NCI-H146 (cell line): ENCODE results near the gene CCDC197.

ENCODE experiments used
- DNase-seq: peaks from one replicate; lab custom pipeline; 2025; lab: John Stamatoyannopoulos, UW

The CCDC197 gene

DNA sequence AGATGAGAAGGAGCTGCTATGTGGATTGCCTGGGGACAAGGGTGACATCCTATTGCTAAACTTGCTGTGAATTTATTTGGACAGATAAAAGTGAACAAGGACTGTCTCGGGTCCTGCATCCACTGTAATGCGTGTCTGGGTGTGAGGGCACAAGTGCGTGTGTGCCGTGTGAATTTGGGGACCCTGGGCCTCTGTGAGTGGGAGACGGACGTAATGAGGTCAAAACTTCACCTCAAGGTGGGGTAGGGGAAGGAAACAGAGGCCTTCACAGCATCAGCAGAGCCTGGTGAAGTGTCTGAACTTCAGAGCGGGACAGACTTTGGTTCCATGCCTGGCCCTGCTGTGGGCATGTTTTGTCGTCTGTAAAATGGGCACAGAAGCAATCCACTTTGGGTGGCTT is 35.5 kb upstream of the CCDC197 start:
- no peak for DNase-seq

DNA sequence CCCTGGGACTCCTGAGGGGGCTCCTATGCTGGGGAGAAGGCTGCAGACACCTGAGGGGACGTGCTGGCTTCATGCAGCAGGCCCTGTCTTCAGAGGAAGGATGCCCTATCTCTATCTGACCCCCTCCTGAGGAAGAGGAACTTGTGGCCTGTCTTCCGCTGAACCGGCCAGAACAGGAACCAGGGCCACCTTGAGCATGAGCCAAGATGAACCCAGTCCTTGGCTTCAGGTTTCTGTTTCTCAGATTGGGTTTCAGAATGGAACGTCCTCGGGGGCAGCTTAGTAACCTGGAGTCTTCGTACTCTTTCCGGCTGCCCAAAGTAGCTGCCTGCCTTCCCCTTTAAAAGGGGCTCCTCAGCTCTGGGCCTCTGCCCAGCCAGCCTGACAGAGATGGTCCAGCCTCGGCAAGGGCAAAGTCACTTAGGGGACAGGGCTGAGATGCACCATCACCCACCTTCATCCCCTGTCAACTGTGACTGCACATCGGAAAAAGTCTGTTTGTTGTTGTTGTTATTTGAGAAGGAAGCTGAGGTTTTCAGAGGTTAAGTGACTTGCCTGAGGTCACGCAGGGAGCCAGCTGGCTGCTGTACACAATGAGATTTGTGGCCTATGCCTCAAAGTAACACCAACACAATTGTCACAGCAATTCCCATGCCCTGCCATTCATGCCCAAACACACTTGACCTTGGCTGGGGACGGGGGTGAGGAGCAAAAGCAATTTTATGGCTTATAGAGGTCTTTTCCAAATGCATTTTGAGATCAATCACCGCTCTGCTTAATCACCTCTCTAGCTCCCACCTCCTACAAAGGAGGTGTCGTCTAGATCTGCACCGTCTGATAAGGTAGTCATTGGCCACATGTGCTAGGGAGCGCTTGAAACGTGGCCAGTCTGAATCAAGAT is 34.1 kb upstream of the CCDC197 start:
- DNase-seq: no peak

DNA sequence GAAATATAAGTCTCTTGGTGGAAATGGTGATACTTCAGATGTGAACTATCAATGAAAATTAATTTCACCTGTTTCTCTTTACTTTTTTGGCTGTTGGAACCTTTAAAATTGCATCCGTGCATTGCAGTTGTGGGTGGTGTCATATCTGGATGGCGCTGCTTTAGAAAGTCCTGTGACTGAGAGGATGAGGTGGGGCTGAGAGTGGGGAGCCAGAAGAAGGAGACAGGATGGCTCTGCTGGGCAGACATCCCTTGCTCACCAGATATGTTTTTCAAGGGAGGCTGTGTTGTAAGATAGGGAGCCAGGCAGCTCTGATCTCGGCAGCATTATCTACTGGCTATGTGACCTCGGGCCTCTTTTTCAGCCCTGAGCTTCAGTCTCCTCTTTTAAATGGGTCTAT is 33.4 kb upstream of the CCDC197 start:
- no peak for DNase-seq

DNA sequence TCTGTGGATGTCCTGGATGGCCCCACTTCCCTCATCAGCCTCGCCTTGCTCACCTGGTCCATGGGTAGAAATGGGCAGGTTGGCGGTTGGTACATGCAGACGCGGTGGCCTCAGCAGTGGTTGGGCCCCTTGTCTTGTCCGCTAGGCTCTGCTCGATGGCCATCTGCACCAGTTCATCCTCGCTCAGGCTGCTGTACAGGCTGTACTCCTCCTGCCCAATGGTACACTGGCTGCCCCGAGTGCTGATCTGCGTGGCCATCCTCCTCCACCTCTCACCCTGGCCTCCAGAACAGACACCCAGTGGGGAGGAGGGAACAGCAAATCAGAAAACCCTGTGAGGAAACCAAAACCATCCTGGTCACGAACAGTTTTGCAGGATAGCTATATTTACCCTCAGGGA is 32.8 kb upstream of the CCDC197 start:
- DNase-seq: no peak

DNA sequence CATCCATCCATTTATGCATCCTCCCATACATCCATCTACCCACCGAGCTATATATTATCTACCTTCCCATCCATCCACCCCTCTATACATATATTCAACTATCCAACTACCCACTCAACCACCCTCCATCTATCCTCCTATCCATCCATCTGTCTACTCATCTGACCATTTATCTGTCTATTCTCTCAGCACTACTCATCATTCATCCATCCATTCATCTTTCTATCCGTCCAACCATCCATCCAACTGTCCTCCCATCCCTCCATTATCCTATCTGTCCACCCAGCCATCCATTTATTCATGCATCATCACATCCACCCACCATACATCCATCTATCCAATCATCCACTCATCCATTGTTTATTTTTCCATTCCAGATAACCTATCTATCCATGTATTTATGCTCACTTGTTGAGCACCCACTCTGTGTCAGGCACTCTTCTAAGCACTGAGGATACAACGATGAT is 32.2 kb upstream of the CCDC197 start:
- no peak for DNase-seq

DNA sequence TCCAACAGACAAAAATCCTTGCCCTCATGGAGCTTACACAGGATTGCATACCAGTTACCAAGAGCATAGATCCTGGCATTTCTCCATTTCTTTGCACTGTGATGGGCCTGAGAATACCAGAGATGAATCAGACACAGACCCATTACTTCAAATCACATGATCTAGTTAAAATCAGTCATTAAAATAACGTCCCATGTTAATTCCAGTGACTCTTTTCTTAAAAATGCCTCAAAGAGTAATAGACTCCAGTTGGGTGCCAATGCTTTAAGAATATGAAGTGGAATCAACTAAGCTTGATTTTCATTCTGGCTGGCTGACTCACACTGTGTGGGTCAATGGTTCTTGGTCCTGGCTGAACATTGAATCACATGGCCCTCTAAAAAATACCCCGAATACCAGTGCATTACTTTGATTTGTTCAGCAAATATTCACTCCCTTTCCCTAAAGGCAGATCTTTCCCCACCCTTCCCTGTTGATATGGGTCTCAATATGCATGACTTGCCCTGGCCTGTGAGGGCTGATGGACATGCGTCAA is 31.7 kb upstream of the CCDC197 start:
- DNase-seq: no peak

DNA sequence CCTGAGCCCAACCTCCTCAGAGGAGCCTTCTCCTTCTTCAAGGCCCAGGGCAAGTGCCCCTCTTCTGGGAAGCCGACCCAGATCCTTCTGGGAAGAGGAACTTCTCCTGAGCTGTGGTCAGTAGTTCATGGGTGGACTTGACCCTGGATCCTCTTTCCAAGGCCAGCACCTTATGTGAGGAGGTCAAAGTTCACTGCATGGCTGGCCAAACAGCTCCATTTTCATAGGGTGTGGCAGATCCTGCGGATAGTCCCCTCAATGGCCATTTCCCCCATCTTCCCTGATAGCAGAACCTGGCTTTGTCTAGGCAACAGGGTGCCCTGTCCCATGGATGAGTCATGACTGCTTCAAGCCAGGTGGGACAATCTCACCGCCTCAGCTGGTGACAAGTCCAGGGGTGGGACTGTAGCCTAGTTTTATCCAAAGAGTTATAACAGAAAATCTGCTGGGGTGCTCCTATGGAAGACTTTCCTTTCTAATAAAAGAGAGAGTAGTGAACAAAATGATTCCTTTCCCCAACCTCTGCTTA is 31.1 kb upstream of the CCDC197 start:
- no peak for DNase-seq

DNA sequence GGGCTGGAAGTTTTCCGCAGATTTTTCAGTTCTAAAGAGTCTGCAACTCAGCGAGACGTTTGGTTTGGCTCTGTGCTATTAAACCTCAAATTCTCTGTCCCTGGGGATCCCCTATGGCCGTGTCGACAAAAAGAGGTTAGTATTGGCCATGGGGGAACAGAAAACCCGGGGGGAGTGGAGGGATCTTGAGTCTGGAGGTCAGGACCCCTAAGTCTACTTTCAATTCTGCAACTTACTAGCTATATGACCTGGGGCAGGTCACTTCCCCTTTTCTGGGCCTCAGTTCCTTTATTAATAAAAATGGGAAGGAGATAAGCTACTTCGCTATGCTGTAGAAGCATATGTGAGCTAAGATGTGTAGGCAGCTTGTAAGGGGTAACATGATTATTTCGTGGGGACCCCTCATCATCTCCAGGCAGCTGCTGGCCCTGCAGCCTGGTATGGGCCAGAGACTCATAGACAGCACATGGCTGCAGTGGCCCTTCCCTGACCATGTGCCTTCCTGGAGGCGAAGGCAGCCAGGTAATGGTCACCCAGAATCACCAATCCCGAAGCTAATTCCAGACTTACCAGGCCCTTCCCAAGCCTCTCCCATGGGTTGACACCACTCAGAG is 29.4 kb upstream of the CCDC197 start:
- DNase-seq: no peak

DNA sequence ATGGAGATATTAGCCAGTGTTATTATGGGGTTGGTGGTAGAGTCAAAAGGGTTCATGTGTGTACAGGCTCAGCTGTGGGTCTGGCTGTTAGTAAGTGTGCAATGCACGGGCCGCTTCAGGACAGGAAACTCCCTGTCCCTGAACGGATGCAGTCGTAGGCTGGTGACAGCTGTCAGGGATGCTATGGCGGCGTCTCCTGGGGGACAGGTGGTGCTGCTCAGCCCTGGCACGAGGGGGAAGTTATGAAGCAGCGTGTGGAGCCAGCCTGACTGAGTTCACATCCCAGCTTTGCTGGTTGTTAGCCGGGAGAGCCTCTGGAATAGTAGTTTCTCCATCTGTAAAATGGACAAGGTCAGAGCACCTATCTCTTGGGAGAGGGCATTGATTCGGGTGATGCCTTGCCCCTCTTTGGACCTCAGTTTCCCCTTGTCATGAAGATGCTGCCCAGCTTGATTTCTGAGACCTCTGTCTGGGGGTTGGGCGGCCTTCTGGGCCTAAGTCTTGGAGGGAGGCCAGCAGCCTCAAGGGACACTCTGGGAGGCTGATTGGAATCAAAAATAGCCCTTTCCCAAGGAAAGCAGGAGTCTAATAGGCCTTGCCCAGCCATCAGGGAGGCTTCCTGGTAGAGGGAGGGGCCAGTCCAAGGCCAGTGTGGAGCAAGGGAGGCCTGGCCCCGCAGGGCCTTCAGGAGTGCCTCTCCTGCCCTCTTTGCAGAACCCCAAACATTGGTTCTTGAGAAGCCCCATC is 27.8 kb upstream of the CCDC197 start:
- DNase-seq: no peak

DNA sequence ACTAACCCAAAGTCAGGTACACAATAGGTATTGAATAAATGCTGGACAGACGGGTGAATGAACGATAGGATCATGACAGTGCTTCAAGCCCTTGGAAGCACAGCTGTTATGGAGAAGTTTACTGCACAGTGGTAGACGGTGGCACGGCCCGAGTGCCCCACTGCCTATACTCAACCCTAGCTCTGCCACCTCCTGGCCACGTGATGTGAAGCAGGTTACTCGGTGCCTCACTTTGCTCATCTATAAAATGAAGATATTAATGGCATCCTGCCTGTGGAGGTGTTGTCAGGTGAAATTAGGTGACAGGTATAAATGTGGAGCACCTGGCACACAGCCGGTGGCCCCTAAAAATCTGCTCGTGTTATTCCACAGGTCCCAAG is 26.5 kb upstream of the CCDC197 start:
- DNase-seq: no peak

DNA sequence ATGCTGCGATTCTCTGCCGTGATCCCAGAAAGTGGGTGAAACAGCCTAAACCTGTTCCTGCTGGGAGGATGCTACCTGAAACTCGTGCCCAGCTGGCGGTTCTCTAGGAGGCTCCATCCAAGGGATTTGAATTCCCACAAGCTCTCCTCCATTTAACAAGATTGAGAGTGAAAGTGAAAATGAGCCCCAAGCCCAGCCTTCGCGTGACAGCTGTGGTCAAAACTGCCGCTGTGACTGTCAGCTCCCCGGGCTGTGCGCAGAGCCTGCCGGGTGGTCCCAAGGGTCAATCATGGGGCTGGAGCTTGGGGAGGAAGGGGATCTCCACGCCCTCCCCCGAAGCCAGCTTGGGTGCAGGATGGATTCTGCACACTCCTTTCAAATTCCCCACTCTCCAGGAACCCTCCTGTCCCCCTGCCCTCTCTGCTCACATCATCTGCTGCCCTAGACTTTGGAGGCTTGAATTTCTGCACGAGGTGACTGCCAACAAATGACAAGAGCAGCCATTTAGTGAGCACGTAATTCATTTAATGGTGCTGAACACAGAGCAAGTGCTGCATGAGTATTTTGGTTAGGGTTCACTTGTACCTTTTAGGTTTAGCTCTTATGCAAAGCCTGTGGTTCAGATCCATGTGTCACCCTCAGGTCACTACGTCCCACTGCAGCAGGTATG is 26.0 kb upstream of the CCDC197 start:
- DNase-seq: no peak

DNA sequence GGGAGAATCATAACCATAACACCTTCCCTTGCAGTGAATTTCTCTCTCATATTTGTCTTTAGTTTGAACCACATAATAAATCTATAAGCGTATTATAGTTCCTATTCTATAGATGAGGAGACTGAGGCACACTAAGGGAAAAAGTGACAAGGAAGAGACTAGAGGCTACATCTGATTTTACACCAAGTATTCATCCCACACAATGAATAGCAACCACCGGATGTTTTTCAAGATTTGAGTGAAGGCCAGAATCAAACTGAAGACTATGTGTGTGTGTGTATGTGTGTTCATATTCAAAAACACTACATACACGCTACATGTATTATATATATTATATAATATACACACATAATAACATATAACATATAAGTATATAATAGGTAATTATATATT is 25.5 kb upstream of the CCDC197 start:
- DNase-seq: no peak

DNA sequence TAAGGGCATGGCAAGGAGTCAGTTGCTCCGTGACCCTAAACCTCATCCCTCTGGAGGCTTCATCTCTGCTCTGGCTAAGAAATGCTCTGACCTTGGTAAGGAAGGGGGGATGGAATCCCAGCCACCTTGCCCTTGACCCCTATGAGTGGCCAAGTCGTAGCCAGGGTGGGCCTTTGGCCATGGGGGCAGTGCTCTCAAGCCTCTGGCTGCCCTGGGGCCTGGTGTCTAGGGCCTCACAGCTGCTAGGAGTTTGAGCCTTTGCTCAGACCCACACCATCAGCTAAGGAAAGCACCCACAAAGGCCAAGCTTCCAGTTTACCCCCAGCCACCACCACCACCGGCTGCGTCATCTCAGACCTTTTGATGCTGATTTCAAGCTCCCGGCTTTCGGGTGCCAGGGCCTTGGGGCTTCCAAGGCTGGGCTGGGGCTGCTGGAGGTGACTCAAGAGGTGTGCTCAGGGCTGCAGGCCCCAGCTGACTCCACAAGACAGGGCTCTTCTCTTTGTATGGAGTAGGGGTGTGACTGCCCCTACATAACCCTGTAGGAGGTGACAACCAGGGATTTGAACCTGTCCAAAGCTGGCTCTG is 24.4 kb upstream of the CCDC197 start:
- DNase-seq: no peak

DNA sequence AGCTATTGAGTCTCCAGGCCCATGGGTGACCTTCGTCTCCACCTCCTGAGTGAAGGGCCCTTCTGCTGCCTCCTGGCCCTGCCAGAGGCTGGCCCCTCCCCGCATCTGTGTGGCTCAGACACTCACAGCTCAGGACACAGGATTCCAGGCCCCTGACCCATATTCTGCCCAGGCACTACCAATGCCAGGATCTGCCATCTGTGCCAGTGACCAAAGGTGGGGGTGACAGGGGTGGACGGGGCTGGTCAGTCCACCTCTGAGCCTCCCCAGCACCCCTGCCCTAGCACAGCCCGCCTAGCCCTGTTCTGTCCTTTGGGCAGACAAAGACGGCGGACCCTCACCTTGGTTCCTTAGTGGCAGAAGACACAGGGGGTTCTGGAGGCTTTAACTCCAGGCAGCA is 23.5 kb upstream of the CCDC197 start:
- DNase-seq: no peak

DNA sequence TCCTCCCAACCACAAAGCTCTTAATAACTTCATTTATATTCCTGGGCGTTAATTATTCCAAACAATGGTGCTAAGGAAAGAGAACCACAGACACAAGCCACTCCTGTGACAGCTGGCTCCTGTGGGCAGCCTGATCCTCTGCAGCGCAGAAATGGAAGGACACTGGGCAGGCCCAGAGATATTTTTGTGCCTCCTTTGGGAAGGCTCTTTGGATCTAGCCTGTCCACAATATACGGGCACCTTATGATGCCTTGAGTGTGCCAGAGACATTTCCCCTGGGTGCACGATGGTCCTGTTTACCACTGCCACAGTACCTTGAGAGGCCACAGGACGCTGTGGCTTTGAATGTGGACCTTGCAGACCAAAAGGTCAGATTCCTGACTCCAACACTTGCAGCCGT is 22.8 kb upstream of the CCDC197 start:
- DNase-seq: no peak

DNA sequence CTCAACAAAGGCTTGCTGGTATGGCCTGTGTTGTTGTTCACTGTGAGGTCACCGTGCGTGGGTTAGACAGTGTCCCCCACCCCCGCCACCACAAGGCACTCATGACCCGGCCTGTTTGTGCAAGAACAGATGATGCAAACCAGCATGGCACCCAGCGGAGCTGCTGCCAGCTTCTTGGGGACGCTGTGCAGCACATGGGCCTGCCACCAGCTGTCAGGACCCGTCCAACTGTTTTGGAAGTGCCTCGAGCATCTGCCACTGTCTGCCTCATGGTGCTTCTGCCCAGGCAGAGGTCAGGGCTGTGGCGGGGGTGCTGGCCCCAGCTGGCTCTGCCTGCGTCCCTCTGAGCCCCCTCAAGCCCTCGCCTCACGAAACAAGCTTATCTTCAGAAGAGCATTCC is 22.3 kb upstream of the CCDC197 start:
- no peak for DNase-seq

DNA sequence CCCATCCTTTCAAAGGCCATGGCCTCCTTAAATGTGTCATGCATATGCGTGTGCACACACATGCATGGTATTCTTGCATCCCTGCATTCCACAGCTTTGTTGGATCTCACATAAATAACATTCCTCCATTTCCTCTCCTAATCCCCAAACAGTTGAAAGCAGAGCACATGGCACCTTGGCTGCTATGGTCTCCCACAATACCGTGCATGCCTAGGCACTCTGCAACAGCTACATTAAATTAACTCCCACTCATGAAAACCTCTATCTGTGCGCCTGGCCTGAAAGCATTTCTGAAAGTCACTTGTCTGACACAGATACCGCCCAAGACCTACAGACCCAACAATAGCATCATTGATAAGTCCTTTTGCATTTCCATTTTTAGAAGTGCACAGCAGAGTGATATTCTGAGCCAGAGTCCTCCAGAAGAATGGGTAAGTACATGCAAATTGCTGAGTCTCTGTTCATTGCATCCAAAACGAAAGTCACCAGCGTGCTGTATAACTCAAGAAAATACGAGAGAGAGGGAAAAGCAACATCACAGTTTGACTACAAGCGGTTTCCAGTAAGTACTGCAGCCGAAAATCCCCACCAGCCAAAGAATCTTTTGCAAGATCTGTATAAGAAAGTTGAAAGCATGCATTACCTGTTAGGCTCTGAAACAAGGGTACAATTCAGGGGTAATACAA is 21.2 kb upstream of the CCDC197 start:
- DNase-seq: no peak

DNA sequence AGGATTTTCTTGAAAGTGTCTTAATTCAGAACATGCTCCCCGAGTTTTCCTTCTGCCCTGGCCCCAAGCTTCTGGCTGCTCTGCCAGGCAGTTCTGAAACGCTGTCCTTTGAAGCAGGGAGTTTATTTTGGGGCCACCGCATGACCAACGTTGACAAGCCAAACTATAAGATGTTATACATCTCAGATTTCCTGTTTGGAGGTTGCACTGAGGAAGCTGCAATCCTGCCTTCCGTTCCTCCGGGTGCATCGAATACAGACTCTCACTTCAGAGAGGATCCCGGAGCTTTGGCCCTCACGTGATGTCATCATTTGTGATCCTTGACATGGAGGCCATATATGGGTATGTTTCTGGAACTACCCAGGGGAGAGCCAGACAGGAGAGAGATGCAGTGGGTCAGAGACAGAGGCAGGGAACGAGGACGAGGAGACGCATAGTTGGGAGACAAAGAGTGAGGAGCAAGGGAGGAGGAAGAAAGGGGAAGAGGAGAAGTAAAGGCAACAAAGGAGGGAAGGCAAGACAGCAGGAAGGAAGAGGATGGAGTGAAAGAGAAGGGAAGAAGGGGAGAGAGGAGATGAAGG is 20.5 kb upstream of the CCDC197 start, which contains the start of gene ASB2:
TSS of gene ASB2 (minus strand) at position 94 of the 581 bp plus-strand sequence. CDS start 12,031 bp downstream, outside the sequence.
- DNase-seq: no peak

DNA sequence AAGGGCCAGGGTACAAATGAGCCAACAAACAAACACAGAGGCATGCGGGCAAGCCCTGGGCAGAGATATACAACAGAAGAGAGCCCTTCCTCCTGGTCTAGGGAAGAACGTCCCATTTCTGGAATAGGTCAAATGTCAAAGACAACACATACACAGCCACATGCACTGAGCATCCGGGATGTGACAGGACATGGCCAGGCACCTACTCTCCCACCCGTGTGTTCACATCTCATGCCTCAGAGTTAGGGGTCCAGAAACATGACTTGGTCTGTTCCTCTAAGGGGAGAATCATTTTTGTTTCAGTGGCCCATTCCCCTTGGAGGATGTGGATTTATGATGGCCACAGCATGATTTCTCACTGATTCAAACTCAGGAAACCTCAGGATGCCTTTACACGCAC is 19.9 kb upstream of the CCDC197 start:
- DNase-seq: no peak
